PFSK-1 (cell line): Measurements from ENCODE around the gene SELENOV.

Experiments used
- POLR2AphosphoS5 ChIP-seq: IDR thresholded peaks from 2 replicates; pipeline ENCODE4 v1.6.1; 2012; ENCODE audit warnings: low read depth, mild to moderate bottlenecking, control low read depth, low read length, moderate library complexity
- REST ChIP-seq, 2 experiments: IDR thresholded peaks; 2 replicates each; pipeline versions ENCODE4 v1.6.1 to v1.8.0; 2011 to 2012; ENCODE audit warnings: low read depth in 2 of 2, low read length in 2 of 2, control low read depth in 1 of 2, inconsistent platforms in 1 of 2, mild to moderate bottlenecking in 1 of 2, moderate library complexity in 1 of 2; ENCODE audit not compliant: insufficient read depth in 1 of 2
- TAF1 ChIP-seq: IDR thresholded peaks from 2 replicates; pipeline ENCODE4 v1.6.1; 2012; ENCODE audit warnings: low read length, control low read depth, borderline replicate concordance; ENCODE audit not compliant: insufficient read depth

DNA sequence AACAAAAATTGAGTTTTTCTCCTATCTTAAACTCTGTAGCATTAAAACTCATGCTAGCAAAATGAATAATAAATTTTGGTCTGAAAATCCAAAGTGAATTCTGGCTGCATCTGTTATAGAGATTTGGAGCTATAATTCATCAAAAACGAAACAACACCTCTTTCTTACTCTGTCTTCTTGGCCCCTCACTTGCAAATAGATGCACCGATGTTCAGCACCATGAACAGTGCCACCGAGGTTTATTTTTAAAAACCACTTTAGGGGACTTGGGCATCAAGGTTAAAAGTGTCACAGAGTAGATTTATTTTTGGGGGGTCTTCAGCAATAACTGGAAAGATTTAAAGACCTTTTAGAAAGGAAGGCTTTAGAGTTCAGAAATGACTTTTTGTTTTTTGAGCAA, 51.1 kb downstream of the SELENOV start:
- TF ChIP-seq REST (IDR thresholded peaks at IDR 0.05; ENCODE audit: insufficient read depth in 1 of 2, low read depth in 2 of 2, low read length in 2 of 2) = peak in 1 of 2 experiments; percentile 93; a peak in 2 of 4 replicates
- no peak for TF ChIP-seq POLR2AphosphoS5
- no peak for TF ChIP-seq TAF1
